ENCODE measurements around the gene COQ10A. TPM values are rescaled to one million over a fixed set of nuclear protein-coding genes. Genes with fewer than 3 reads are reported as not detected.

COQ10A gene
- total and polyA plus RNA-seq, 2 donors (not counting 3 experiments of a cell fraction or from before 2014, with no cell fraction given) = 14.7 to 32.4 TPM

DNA sequence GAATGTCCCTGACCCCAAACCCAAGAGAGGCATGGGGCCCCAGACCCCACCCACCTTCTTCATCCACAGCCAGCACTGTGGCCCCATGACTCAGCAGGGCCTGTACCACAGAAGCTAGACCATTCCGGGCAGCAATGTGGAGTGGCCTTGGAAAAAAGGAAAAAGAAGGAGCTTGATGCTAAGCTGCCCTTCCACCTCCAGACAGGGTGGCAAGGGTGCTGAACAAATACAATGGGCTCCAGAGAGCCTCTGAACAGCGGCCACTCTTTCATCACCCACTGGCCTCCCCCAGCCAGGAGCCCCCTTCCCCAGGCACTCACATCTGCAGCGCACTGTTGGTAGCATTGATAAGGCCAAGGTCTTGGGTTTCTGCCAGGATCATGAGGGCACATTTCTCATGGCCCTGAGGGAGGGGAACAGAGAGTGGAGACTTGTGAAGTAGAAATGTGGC is 23.0 kb upstream of the COQ10A start:
- FAIRE-seq (no peak), DNase-seq (ENCODE audit: low read depth, low spot score) (no peak)
- Histone ChIP-seq H3K4me1 (ENCODE audit: control insufficient read depth, extremely low read depth, insufficient read depth, low read length) (no peaks in the 10 kb centered on the region), H3K79me2 (ENCODE audit: control insufficient read depth, insufficient read depth, low read length) (no peaks in the 10 kb centered on the region), H3K9me3 (replicated peaks; ENCODE audit: control insufficient read depth, insufficient read depth, low read length) (no peaks in the 10 kb centered on the region), H3K27me3 (ENCODE audit: control insufficient read depth in 2 of 2, insufficient read depth in 2 of 2, low read length in 2 of 2) (no peaks in the 10 kb centered on the region), H3K27ac (ENCODE audit: insufficient read depth, low read depth, low read length) (no peak overlapping the region), H4K20me1 (replicated peaks; ENCODE audit: control insufficient read depth, extremely low read depth, insufficient read depth, low read length) (no peaks in the 10 kb centered on the region), H3K36me3 (ENCODE audit: control insufficient read depth in 2 of 2, extremely low read depth in 1 of 2, insufficient read depth in 2 of 2, low read length in 2 of 2) (peaks cover 27 to 81% of the 10 kb centered on the region in 2 experiments), H3K9ac (replicated peaks; ENCODE audit: extremely low read depth, insufficient read depth, low read length) (no peak overlapping the region), H2AFZ (ENCODE audit: low read depth, low read length) (no peak overlapping the region), H3K9me1 (replicated peaks; ENCODE audit: control insufficient read depth, extremely low read depth, insufficient read depth, low read length) (no peaks in the 10 kb centered on the region), H3K4me2 (ENCODE audit: insufficient read depth, low read length) (no peak overlapping the region), H3K4me3 (replicated peaks in 1 of 3; ENCODE audit: insufficient read depth in 1 of 3, low read depth in 1 of 3, low read length in 3 of 3) (no peak overlapping the region)
- POLR2A ChIA-PET = no interaction called here
- CTCF ChIA-PET = no interaction called here
- TF ChIP-seq, protein P1, sequence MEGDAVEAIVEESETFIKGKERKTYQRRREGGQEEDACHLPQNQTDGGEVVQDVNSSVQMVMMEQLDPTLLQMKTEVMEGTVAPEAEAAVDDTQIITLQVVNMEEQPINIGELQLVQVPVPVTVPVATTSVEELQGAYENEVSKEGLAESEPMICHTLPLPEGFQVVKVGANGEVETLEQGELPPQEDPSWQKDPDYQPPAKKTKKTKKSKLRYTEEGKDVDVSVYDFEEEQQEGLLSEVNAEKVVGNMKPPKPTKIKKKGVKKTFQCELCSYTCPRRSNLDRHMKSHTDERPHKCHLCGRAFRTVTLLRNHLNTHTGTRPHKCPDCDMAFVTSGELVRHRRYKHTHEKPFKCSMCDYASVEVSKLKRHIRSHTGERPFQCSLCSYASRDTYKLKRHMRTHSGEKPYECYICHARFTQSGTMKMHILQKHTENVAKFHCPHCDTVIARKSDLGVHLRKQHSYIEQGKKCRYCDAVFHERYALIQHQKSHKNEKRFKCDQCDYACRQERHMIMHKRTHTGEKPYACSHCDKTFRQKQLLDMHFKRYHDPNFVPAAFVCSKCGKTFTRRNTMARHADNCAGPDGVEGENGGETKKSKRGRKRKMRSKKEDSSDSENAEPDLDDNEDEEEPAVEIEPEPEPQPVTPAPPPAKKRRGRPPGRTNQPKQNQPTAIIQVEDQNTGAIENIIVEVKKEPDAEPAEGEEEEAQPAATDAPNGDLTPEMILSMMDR (IDR thresholded peaks at IDR 0.05; ENCODE audit: extremely low read depth in 1 of 2, insufficient read depth in 1 of 2, low read depth in 1 of 2, low read length in 2 of 2) = no peak
- TF ChIP-seq JUN (IDR thresholded peaks at IDR 0.05; ENCODE audit: borderline replicate concordance, insufficient read depth, insufficient read length, low read depth) = no peak
- no peak for TF ChIP-seq FOS (IDR thresholded peaks at IDR 0.05; ENCODE audit: borderline replicate concordance, insufficient read depth, low read length)
- no peak for TF ChIP-seq POLR2AphosphoS5 (IDR thresholded peaks at IDR 0.05; ENCODE audit: insufficient read depth, low read depth, low read length)
- TF ChIP-seq, protein P2, sequence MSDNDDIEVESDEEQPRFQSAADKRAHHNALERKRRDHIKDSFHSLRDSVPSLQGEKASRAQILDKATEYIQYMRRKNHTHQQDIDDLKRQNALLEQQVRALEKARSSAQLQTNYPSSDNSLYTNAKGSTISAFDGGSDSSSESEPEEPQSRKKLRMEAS (IDR thresholded peaks at IDR 0.05; ENCODE audit: insufficient read depth, insufficient read length) = no peak
- no peak for TF ChIP-seq POLR2A (IDR thresholded peaks at IDR 0.05; ENCODE audit: low read depth, low read length)
- TF ChIP-seq MYC (IDR thresholded peaks at IDR 0.05; ENCODE audit: low read depth, low read length) = no peak
- no peak for TF ChIP-seq GATA2 (IDR thresholded peaks at IDR 0.05; ENCODE audit: insufficient read depth, insufficient read length, low read depth, low read length)
- TF ChIP-seq EZH2 (IDR thresholded peaks at IDR 0.05; ENCODE audit: borderline replicate concordance, low read depth, low read length, severe bottlenecking) = no peak
- dilution Hi-C loops (cut with MboI; ENCODE audit: extremely low pct_ligation_motif_present, low sequenced_read_pairs) (no loop called here), intact Hi-C loops (cut with micrococcal nuclease) (no loop called here)
- no TSS peak for BruUV-seq (replicated peaks)

All from endothelial cell of umbilical vein (primary cell).